Parathyroid adenoma (tissue), 2 donors: ENCODE results near the gene NKX6-1.

Experiments used
- H2AFZ ChIP-seq: fragments of 300-600 bp; sonication (generic); one replicate; pipeline ENCODE4 v1.7.0; 2017; ENCODE audit warnings: antibody characterized with exemption, mild to moderate bottlenecking
- H3K27ac ChIP-seq: fragments of 300-600 bp; sonication (generic); one replicate; pipeline ENCODE4 v1.7.0; 2017
- H3K27me3 ChIP-seq: fragments of 300-600 bp; sonication (generic); one replicate; pipeline ENCODE4 v1.7.0; 2017; ENCODE audit warnings: low read length; ENCODE audit not compliant: control insufficient read depth, insufficient read depth
- H3K36me3 ChIP-seq: fragments of 300-600 bp; sonication (generic); one replicate; pipeline ENCODE4 v1.7.0; 2017; ENCODE audit warnings: low read length; ENCODE audit not compliant: control insufficient read depth, insufficient read depth
- H3K4me1 ChIP-seq: fragments of 300-600 bp; sonication (generic); one replicate; pipeline ENCODE4 v1.7.0; 2017; ENCODE audit warnings: control low read depth
- H3K4me2 ChIP-seq: fragments of 300-600 bp; sonication (generic); one replicate; pipeline ENCODE4 v1.7.0; 2017; ENCODE audit warnings: low read length
- H3K4me3 ChIP-seq: fragments of 300-600 bp; sonication (generic); one replicate; pipeline ENCODE4 v1.7.0; 2017; ENCODE audit warnings: low read depth, low read length
- H3K79me2 ChIP-seq: fragments of 300-600 bp; sonication (generic); one replicate; pipeline ENCODE4 v1.7.0; 2017; ENCODE audit warnings: control low read depth
- H3K9ac ChIP-seq: fragments of 300-600 bp; sonication (generic); one replicate; pipeline ENCODE4 v1.7.0; 2017; ENCODE audit warnings: mild to moderate bottlenecking
- H3K9me3 ChIP-seq: fragments of 300-600 bp; sonication (generic); one replicate; pipeline ENCODE4 v1.7.0; 2017; ENCODE audit warnings: low read length; ENCODE audit not compliant: control insufficient read depth
- CTCF ChIP-seq: fragments of 300-600 bp; sonication (generic); IDR thresholded peaks from one replicate; pipeline ENCODE4 v1.7.0; 2017; ENCODE audit warnings: antibody characterized with exemption, mild to moderate bottlenecking
- donor health status: primary hyperparathyroidism.

The NKX6-1 gene

GRCh38 chr4:84500386-84501201 is 1.5 kb upstream of the NKX6-1 start:
- Histone ChIP-seq H3K9me3 (no peaks in the 10 kb centered on the region), H3K4me1 (no peaks in the 10 kb centered on the region), H3K9ac (no peak overlapping the region), H3K4me2 (no peak overlapping the region), H2AFZ (no peak overlapping the region), H3K36me3 (no peaks in the 10 kb centered on the region), H3K27me3 (peaks cover 63% of the 10 kb centered on the region), H3K79me2 (no peaks in the 10 kb centered on the region), H3K4me3 (no peak overlapping the region), H3K27ac (no peak overlapping the region)
- no peak for TF ChIP-seq CTCF

GRCh38 chr4:84499624-84499982 is 511 bp upstream of the NKX6-1 start:
- Histone ChIP-seq H3K27ac (no peak overlapping the region), H3K79me2 (no peaks in the 10 kb centered on the region), H3K9me3 (no peaks in the 10 kb centered on the region), H3K27me3 (peaks cover 63% of the 10 kb centered on the region), H3K4me3 (no peak overlapping the region), H2AFZ (peak overlapping the region; percentile 58), H3K36me3 (no peaks in the 10 kb centered on the region), H3K4me2 (no peak overlapping the region), H3K9ac (no peak overlapping the region), H3K4me1 (no peaks in the 10 kb centered on the region)
- no peak for TF ChIP-seq CTCF

GRCh38 chr4:84498203-84498934 is 723 bp downstream of the NKX6-1 start:
- Histone ChIP-seq H3K4me3 (peak overlapping the region; percentile 9), H3K27ac (no peak overlapping the region), H3K4me1 (no peaks in the 10 kb centered on the region), H2AFZ (peak overlapping the region; percentile 58), H3K9me3 (no peaks in the 10 kb centered on the region), H3K79me2 (no peaks in the 10 kb centered on the region), H3K27me3 (peaks cover 63% of the 10 kb centered on the region), H3K36me3 (no peaks in the 10 kb centered on the region), H3K4me2 (peak overlapping the region; percentile 57), H3K9ac (no peak overlapping the region)
- no peak for TF ChIP-seq CTCF

GRCh38 chr4:84497504-84498202 is 1.4 kb downstream of the NKX6-1 start:
- no peak overlapping the region for H2AFZ ChIP-seq
- no peak overlapping the region for H3K9ac ChIP-seq
- H3K27ac ChIP-seq, result no peak overlapping the region
- TF ChIP-seq CTCF, result no peak
- H3K4me3 ChIP-seq, result no peak overlapping the region
- H3K27me3 ChIP-seq, result peaks cover 60% of the 10 kb centered on the region
- no peaks in the 10 kb centered on the region for H3K36me3 ChIP-seq
- no peaks in the 10 kb centered on the region for H3K9me3 ChIP-seq
- H3K4me2 ChIP-seq, result peak overlapping the region; percentile 57
- H3K79me2 ChIP-seq, result no peaks in the 10 kb centered on the region
- no peaks in the 10 kb centered on the region for H3K4me1 ChIP-seq
